ENCODE measurements around the gene BEND7. TPM values are rescaled to one million over a fixed set of nuclear protein-coding genes. Genes with fewer than 3 reads are reported as not detected.

Gene BEND7
- total and polyA plus RNA-seq, 8 donors: 4.6 to 32.1 (median 21.0) TPM

GRCh38 chr10:13401142-13401541 is 127.7 kb downstream of the BEND7 start:
- TF ChIP-seq POLR2A (IDR thresholded peaks at IDR 0.05): no peak
- TF ChIP-seq CTCF (IDR thresholded peaks at IDR 0.05): no peak
- no peak for TF ChIP-seq POLR2AphosphoS5 (IDR thresholded peaks at IDR 0.05)
- no peak for TF ChIP-seq EP300 (IDR thresholded peaks at IDR 0.05)
- intact Hi-C loops (cut with DNase I; ENCODE audit: low total_unique reads): no loop called here
- no peak overlapping the region for H3K4me3 ChIP-seq
- WGBS, 5 donors: 91 to 98% (median 94%) methylated on average over 3 of the region's 3 CpGs
- H3K27me3 ChIP-seq: no peaks in the 10 kb centered on the region
- no peaks in the 10 kb centered on the region for H3K9me3 ChIP-seq
- no peaks in the 10 kb centered on the region for H3K36me3 ChIP-seq
- peaks cover 3 to 15% (median 12%) of the 10 kb centered on the region in 4 donors for H3K4me1 ChIP-seq
- peak in 1 of 2 donors; percentile 15 for DNase-seq
- H3K27ac ChIP-seq: peak overlapping the region in 4 of 5 donors; percentile 7 to 65 (median 36)

GRCh38 chr10:13400196-13400965 is 128.4 kb downstream of the BEND7 start:
- WGBS, 5 donors: 53 to 71% (median 67%) methylated on average over 15 of the region's 15 CpGs

GRCh38 chr10:13399752-13400151 is 129.1 kb downstream of the BEND7 start:
- no peak overlapping the region for H3K4me3 ChIP-seq
- no peak for TF ChIP-seq EP300 (IDR thresholded peaks at IDR 0.05)
- TF ChIP-seq CTCF (IDR thresholded peaks at IDR 0.05): no peak
- TF ChIP-seq POLR2AphosphoS5 (IDR thresholded peaks at IDR 0.05): no peak
- no peak for TF ChIP-seq POLR2A (IDR thresholded peaks at IDR 0.05)
- H3K4me1 ChIP-seq: peaks cover 3 to 13% (median 12%) of the 10 kb centered on the region in 4 donors
- no peak overlapping the region for H3K27ac ChIP-seq
- WGBS, 5 donors: 84 to 95% (median 87%) methylated on average over 2 of the region's 2 CpGs
- intact Hi-C loops (cut with DNase I; ENCODE audit: low total_unique reads): no loop called here
- H3K36me3 ChIP-seq: no peaks in the 10 kb centered on the region
- H3K27me3 ChIP-seq: no peaks in the 10 kb centered on the region
- H3K9me3 ChIP-seq: no peaks in the 10 kb centered on the region
- DNase-seq: no peak

More at GRCh38 chr10:13400196-13400965, 128.4 kb downstream of the BEND7 start:
- Histone ChIP-seq H3K4me3 (no peak overlapping the region), H3K27me3 (no peaks in the 10 kb centered on the region), H3K27ac (peak overlapping the region; percentile 35 to 69 (median 49)), H3K9me3 (no peaks in the 10 kb centered on the region), H3K36me3 (no peaks in the 10 kb centered on the region), H3K4me1 (peaks cover 3 to 15% (median 12%) of the 10 kb centered on the region in 4 donors)
- TF ChIP-seq CTCF (IDR thresholded peaks at IDR 0.05): no peak
- TF ChIP-seq EP300 (IDR thresholded peaks at IDR 0.05): no peak
- TF ChIP-seq POLR2A (IDR thresholded peaks at IDR 0.05): no peak
- TF ChIP-seq POLR2AphosphoS5 (IDR thresholded peaks at IDR 0.05): peak in 2 of 3 donors; percentile 11 to 32
- intact Hi-C loops (cut with DNase I; ENCODE audit: low total_unique reads): no loop called here
- DNase-seq: peak; percentile 47 to 66

GRCh38 chr10:13399236-13399635 is 129.6 kb downstream of the BEND7 start:
- Histone ChIP-seq H3K4me3 (no peak overlapping the region), H3K27me3 (no peaks in the 10 kb centered on the region), H3K9me3 (no peaks in the 10 kb centered on the region), H3K36me3 (no peaks in the 10 kb centered on the region), H3K27ac (no peak overlapping the region), H3K4me1 (peaks cover 3 to 11% (median 8%) of the 10 kb centered on the region in 4 donors)
- 88 to 93% (median 90%) methylated on average over 8 of the region's 8 CpGs for WGBS, 5 donors
- TF ChIP-seq POLR2AphosphoS5 (IDR thresholded peaks at IDR 0.05) (no peak), CTCF (IDR thresholded peaks at IDR 0.05) (no peak), EP300 (IDR thresholded peaks at IDR 0.05) (no peak), POLR2A (IDR thresholded peaks at IDR 0.05) (no peak)
- intact Hi-C loops (cut with DNase I; ENCODE audit: low total_unique reads): no loop called here
- DNase-seq: no peak

Data from stomach (tissue), 9 donors.